ENCODE data around the gene ECT2.
"Not testable (repeated sequence)": the region's sequence is repeated elsewhere in the genome, so short reads cannot be mapped to it uniquely, and the experiment has no call there.

The ECT2 gene, protein sequence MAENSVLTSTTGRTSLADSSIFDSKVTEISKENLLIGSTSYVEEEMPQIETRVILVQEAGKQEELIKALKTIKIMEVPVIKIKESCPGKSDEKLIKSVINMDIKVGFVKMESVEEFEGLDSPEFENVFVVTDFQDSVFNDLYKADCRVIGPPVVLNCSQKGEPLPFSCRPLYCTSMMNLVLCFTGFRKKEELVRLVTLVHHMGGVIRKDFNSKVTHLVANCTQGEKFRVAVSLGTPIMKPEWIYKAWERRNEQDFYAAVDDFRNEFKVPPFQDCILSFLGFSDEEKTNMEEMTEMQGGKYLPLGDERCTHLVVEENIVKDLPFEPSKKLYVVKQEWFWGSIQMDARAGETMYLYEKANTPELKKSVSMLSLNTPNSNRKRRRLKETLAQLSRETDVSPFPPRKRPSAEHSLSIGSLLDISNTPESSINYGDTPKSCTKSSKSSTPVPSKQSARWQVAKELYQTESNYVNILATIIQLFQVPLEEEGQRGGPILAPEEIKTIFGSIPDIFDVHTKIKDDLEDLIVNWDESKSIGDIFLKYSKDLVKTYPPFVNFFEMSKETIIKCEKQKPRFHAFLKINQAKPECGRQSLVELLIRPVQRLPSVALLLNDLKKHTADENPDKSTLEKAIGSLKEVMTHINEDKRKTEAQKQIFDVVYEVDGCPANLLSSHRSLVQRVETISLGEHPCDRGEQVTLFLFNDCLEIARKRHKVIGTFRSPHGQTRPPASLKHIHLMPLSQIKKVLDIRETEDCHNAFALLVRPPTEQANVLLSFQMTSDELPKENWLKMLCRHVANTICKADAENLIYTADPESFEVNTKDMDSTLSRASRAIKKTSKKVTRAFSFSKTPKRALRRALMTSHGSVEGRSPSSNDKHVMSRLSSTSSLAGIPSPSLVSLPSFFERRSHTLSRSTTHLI

GRCh38 chr3:172750368-172751174 is at the start of gene ECT2:
Gene ECT2, plus strand, starts transcription at chr3:172750726. Its CDS starts 3,805 bp downstream, at chr3:172754531.
- DNase-seq (ENCODE audit: low read depth in 2 of 2): peak; percentile 89

DNA sequence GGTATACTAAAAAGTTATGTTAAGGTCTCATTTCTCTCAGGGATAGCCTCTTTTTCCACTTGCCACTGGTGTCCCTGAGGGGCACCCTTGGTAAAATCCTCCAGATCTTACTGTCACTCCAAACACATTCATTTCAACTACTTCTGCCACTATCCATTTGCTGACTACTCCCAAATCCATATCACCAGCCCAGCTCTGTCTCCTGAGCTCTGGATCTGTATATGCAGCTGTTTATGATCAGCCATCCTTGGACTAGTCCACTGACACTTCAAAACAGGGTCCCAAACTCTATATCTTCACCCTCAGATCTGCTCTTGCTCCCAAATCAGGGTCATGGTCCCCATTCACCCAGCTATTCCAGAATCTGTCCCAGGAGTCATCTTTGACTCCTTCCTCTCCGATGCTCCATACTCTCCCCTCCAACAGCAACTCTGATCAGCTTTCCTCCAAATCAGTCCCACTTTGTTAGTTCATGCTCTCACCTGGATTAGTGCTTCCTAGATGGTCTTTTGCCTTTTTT is 49.5 kb upstream of the ECT2 start:
- no peak for DNase-seq (ENCODE audit: low read depth in 2 of 2)

GRCh38 chr3:172701751-172702150 is 48.8 kb upstream of the ECT2 start:
- DNase-seq (ENCODE audit: low read depth in 2 of 2): no peak

- DNase-seq (ENCODE audit: low read depth in 2 of 2): no peak
Measured at GRCh38 chr3:172702256-172702655, 48.3 kb upstream of the ECT2 start.

DNA sequence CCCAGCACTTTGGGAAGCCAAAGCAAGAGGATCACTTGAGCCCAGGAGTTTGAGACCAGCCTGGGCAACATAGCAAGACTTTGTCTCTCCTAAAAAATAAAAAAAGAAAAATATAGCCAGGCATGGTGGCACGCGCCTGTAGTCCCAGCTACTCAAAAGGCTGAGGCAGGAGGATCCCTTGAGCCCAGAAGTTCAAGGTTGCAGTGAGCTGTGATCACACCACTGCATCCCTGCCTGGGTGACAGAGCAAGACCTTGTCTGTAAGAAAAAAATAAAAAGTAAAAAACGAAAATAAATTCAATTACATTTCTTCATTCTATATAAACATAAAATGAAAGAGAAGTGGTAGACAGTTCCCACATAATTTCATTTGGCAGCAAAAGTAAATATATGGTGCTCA is 47.8 kb upstream of the ECT2 start:
- DNase-seq (ENCODE audit: low read depth in 2 of 2): not testable (repeated sequence)

GRCh38 chr3:172704001-172704400 is 46.5 kb upstream of the ECT2 start:
- DNase-seq (ENCODE audit: low read depth in 2 of 2): no peak

DNA sequence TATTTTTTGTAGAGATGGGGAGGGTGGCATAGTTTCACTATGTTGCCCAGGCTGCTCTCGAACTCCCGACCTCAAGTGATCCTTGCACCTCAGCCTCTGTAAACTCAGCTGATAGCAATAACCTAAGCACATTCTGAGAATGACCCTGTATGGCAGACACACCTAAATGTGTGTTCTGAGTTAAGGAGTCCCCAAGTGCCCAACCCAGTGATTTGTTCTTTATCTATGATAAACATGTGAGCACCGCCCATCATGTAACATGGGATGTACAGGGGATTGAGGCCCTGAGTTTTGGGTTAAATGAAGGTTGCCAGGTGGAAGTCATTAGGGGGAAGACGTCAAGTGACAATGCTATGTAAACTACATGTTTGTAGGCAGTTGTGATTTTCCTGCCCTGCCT is 45.4 kb upstream of the ECT2 start:
- no peak for DNase-seq (ENCODE audit: low read depth in 2 of 2)

GRCh38 chr3:172707030-172707429 is 43.5 kb upstream of the ECT2 start:
- no peak for DNase-seq (ENCODE audit: low read depth in 2 of 2)

- no peak for DNase-seq (ENCODE audit: low read depth in 2 of 2)
Measured at GRCh38 chr3:172707967-172708366, 42.6 kb upstream of the ECT2 start.

DNA sequence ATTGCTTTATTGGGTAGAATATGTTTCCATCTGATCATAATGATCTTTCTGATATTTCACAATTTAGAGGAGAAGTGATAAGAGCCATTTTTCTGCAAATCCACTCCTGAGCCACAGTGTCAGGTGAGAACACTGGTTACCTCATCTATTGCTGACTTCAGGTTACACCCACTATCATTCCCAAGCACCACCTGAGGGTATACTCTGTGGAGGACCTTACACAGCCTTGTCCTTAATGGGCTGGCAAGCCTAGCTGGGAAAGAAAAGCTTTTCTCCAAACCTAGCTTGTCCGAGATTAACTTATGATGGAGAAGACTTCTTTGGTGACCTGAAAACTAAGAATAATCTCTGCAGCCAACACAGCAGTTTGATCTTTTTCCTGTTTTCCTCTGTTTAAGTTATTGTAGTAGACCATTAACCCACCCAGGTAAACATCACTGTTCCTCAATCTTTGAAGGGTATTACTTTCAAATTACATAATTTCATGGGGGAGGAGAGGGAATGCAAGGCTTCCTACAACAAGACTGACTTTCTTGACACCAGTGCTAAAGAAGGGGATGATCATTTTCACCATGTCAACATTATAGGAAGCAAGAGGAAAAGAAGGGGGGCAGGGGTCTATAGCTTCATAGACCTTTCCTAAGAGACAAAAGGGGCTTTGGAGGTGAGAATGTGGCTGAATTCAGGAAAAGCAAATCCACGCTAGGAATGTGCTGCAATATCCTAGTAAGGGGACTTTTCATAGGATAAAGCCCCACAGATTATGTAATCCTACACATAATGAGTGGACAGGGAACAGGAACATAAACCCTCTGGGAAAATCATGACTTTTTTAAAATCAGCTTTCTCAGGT is 41.4 kb upstream of the ECT2 start:
- DNase-seq (ENCODE audit: low read depth in 2 of 2): no peak

- no peak for DNase-seq (ENCODE audit: low read depth in 2 of 2)
Measured at GRCh38 chr3:172709774-172710663, 40.5 kb upstream of the ECT2 start.

DNA sequence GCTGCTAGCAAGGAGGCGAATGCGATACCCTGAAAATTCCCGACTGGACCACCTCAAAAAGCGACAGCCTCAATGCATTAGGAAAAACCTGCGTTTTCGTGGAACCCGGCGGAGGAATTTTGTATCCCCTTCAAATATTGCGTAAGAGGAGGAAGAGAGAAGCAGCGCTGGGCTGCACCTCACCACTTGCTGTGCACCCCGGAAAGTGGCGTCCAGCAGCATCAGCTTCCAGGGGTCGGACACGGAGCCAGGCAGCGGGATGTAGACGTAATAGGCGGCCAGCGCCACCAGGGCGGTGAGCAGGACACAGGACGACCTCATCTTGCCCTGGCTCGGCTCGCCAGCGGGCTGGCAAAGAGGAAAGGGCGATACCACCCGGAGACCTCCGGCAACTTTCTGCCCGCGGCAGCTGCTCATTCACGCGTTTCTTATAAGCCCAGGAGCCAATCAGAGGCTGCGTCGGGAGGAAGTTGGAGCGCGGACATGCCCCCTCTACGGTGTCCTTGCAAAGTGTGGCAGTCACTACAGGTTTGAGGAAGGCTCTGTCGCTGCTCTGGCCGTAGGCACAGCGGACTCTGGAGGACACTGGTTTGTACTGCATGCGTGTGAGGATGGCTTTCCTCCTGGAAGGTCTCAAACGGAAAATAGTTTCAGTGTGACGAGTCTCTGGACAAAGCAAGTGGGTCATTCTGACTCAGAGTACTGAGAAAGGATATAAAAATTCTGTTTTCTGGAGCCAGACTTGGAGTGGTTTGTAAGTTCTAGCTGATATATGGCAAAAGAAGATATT is 39.7 kb upstream of the ECT2 start, which contains the start of gene NCEH1:
NCEH1 (minus strand) TSS at position 404 of the 790 bp plus-strand sequence; CDS start at position 321, 83 bp downstream.
- DNase-seq (ENCODE audit: low read depth in 2 of 2): peak; percentile 39 to 51

DNA sequence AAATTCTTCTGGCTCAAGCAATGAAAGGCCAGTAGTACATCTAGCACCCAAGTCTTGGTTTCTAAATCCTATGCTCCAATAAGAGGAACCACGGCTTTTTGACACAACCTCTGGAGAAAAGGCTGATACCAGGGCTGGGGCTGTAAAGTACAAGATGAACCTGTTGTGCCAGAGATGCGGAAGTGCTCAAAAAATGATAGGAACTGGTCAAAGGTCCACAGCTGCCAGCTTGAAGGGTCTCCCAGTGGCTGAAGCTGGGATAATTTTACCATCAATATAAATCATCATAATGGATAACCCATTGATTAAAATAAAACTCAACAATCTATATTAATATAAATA is 39.1 kb upstream of the ECT2 start:
- no peak for DNase-seq (ENCODE audit: low read depth in 2 of 2)

DNA sequence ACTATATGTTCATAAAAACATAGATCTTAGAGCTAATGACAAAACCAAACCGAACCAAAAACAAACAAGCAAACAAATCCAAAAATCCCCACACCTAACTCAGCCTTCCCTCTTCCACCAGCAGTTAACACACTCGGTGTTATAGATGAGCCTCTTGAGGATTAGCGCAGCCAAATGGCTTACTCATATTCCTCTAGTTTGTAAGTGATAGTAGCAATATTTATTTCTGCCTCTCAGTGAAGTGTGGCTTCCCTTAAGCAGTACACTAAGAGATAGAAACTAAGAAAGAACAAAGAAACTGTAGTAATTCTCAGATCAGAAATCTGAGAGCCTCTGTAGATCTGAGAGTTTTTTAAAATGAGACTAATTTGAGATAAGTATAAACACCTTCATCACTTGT is 37.2 kb upstream of the ECT2 start:
- no peak for DNase-seq (ENCODE audit: low read depth in 2 of 2)

- no peak for DNase-seq (ENCODE audit: low read depth in 2 of 2)
Measured at GRCh38 chr3:172716476-172716875, 34.0 kb upstream of the ECT2 start.

- no peak for DNase-seq (ENCODE audit: low read depth in 2 of 2)
Measured at GRCh38 chr3:172717493-172718088, 32.9 kb upstream of the ECT2 start.

GRCh38 chr3:172722536-172723040 is 27.9 kb upstream of the ECT2 start:
- DNase-seq (ENCODE audit: low read depth in 2 of 2): not testable (repeated sequence)

DNA sequence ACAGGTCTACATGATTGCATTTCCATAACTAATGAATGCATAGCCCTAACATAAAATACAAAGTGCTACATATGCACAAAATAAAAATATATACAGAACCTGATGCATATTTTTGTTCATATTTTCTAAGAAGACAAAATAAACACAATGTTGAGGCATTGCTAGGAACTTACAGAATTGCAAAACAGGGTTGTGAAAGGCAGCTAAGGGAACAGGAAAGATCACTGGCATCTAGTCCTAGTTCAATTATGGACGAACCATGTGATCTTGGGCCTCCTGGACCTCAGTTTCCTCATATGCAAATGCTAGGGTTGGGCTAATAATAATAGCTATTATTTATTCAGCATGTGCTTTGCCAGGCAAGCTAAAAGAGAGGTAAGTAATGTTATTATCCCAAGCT is 24.1 kb upstream of the ECT2 start:
- DNase-seq (ENCODE audit: low read depth in 2 of 2): no peak

Measured in stimulated activated CD4-positive, alpha-beta T cell treated with anti-CD3 and anti-CD28 coated beads, Interleukin-1b, Interleukin-23, amount 100 ng/mL, for 4 hours (primary cell).